Lung microvascular endothelial cell (primary cell): Measurements from ENCODE around the gene TULP1. TPM values are rescaled to one million over a fixed set of nuclear protein-coding genes. Genes with fewer than 3 reads are reported as not detected.
"Not testable (repeated sequence)": the region's sequence is repeated elsewhere in the genome, so short reads cannot be mapped to it uniquely, and the experiment has no call there.

Source experiments
- DNase-seq, 2 donors: peaks; one replicate each; pipeline versions ENCODE4 v3.0.0 to v3.0.0-alpha.2; 2010; ENCODE audit warnings: low read depth in 2 of 2
- total RNA-seq: library from RNA; depleted of rRNA; stranded (reverse); fragments of >200 nt; gene quantifications from 2 replicates; pipeline ENCODE4 v1.2.1, GENCODE V29; 2014

TULP1 gene
- total RNA-seq, 1 donor from 2014 or later: not detected

DNA sequence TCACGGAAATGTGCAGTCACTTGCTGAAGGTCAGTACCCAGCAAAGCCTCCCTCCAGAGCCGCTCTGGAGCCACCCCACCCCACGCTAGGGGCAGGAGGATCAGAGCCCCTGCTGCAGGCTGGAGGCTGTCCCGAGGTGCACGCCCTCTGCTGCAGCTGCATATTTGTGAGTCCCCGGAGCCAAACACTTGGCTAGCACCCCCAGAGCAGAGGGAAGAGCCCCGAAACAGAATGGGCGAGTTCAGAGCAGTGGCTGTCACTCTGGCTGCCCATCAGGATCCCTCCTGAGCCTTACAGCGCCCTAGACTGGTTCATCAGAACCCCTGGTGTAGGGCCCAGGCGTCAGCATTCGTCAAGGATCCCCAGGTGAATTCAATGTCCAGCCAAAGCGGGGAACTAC, 9.5 kb upstream of the TULP1 start:
- no peak for DNase-seq

DNA sequence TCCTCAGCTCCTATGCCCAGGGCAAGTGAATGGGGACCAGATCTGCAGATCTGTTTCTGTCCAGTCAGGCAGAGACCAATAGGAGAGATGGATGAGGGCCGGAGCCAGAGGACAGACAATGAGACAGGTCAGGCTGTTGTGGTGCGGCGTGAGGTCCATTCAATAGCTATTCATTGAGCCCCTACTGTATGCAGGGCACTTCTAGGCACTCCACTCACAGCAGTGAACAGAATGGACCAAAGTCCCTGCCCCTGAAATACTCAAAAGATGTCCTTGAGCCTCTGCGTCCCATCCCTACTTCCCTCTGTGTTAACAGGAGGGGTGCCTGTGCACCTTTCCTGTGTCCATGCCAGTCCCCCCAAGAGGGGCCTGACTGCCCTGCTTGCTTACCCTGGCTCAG, 8.5 kb upstream of the TULP1 start:
- no peak for DNase-seq

DNA sequence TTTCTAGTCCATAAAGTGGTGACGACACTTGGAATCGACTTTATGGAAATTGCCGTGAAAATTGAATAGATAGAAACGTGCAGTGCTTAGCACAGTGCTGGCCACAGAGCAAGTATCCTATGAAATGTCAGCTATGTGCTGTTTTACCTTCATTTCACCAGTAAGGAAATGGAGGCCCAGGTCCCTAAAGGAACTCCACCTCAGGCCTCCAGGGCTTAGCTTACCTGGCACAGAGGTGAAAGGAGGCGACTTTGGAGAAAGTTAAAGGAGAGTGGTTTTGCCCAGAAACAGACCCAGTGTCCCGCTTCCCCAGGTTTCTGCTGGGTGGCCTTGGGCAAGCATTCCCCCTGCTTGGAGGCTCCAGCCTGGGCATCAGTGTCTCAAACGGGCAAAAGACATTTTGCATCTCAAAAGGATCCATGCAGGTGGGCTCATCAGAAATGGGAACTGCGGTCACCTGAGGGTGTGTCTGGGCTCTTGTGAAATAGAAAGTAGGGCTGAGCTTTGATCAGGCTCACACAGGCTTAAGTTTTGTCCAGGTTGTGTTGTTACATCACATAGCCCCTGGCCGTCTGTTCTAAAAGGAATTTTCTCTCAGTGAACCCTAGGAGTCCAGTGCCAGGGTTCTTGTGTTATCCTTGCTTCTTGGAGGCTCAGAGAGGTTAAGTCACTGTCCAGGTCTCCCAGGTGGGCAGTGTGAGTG, 6.8 kb upstream of the TULP1 start:
- DNase-seq: no peak

DNA sequence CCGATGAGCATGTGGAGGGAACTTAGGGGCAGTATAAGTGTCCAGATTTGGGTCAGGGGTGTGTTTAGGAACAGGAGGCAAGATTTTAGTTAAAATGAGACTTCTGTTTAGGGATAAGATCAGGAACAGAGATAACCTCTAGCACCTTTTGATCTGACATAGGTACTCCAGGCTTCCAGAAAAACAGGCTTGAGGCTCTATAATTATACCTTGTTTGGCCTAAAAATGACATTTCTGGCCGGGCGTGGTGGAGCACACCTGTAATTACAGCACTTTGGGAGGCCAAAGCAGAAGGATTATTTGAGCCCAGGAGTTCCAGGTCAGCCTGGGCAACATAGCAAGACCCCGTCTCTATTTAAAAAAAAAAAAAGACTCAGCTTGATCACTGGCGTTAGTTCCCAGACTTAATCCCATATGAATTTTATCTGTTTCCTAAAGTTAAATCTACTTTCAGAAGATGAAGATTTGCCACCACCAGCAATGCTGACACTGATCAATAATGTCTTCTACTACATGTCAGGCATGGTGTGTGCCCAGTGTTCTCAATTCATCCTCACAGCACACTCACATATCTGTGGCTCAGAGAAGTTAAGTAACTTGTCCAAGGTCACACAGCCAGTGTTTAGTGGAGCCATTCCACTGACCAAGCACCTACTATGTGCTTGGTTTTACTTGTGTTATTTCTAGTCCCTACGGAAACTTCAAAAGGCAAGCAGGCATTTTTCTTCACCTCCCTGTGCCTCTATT, 6.0 kb upstream of the TULP1 start:
- DNase-seq: no peak

DNA sequence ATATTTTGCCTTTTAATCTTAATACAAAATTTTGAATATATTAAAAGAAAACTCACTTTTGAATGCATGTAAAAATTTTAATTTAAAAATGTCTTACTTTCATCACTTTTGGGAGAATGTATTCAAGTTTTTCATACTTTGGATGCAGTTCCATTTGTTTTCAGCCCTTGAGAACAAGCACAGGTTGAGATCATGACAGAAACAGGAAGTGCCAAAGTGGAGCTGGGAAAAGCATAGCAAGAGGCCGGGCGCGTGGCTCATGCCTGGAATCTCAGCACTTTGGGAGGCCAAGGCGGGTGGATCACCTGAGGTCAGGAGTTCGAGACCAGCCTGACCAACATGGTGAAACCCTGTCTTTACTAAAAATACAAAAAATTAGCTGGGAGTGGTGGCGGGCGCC, 5.3 kb upstream of the TULP1 start:
- peak in 1 of 2 donors; percentile 22 for DNase-seq

DNA sequence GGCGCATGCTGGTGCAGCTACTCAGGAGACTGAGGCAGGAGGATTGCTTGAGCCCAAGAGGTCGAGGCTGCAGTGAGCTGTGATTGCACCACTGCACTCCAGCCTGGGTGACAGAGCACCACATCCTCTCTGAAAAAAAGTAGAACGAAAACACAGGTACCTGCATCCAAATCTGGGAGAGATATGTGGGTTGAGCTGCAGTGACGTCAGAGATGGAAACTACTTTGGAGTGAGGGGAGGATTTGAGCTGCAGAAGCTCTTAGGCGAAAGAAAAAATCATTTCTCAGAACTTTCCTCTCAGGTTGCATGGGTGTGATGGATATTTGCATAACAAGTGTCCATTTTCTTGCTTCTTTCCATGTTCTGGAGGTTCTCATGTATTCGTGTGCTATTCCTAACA, 4.0 kb upstream of the TULP1 start:
- no peak for DNase-seq

DNA sequence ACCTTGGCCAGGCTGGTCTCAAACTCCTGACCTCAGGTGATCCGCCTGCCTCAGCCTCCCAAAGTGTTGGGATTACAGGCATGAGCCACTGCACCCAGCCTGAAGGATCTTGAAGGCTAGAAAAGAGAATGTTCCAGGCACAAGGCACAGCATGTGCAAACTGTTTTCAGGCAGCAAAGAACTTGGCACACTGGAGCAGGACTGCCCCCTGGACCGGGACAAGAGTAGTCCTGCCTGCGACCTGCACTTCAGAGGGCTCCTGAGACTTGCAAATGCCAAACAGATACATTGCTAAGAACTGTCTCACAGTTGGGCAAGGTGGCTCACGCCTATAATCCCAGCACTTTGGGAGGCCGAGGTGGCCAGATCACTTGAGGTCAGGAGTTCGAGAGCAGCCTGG, 3.2 kb upstream of the TULP1 start:
- not testable (repeated sequence) for DNase-seq

DNA sequence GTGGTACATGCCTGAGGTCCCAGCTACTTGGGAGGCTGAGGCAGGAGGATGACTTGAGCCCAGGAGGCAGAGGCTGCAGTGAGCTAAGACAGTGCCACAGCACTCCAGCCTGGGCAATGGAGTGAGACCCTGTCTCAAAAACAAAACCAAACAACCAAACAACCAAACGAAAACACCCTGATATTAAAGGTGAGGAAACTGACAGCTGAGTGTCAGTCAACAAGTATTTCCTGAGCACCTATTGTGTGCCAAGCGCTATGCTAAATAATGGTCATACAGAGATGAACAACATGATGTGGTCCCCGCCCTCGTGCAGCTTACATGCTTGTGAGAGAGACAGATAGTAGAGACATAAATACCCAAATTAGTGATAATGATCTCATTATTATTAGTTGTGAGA, 1.9 kb upstream of the TULP1 start:
- no peak for DNase-seq

DNA sequence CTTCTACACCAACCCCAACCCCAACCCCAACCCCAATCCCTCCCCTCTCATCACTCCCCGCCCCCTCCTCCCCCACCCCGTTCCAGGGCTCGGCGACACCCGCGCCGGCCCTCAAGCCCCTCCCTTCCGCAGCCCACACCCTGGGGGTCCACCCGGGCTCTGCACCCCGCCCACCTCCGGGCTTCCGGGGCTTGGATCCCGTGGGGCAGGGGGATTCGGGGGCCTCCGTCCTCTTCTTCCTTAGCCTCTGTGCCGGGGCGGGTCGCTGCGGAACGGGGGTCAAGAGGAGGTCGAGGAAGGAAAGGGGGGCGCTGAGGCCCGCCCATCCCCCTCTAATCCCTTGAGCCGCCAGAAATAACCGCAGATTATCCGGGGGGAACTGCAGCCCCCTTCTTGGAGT, 690 bp downstream of the TULP1 start:
- no peak for DNase-seq

DNA sequence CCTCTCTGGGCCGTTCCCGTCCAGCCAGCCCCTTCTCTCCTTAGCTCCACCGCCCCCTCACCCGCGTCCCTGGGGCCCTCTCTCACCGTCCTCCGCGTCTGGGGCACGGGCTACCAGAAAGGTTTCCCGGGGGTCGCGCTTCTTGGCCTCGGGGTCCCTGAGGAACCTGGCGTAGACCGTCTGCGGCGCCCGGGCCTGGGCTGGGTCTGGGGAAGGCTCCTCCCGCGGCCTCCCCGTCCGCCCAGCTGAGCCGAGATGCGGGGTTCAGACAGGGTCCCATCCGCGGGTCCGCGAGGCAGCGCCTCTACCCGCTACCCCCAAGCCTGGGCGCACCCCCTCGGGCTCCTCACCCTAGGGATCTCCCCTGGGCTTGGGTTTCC, 1.1 kb downstream of the TULP1 start:
- no peak for DNase-seq

DNA sequence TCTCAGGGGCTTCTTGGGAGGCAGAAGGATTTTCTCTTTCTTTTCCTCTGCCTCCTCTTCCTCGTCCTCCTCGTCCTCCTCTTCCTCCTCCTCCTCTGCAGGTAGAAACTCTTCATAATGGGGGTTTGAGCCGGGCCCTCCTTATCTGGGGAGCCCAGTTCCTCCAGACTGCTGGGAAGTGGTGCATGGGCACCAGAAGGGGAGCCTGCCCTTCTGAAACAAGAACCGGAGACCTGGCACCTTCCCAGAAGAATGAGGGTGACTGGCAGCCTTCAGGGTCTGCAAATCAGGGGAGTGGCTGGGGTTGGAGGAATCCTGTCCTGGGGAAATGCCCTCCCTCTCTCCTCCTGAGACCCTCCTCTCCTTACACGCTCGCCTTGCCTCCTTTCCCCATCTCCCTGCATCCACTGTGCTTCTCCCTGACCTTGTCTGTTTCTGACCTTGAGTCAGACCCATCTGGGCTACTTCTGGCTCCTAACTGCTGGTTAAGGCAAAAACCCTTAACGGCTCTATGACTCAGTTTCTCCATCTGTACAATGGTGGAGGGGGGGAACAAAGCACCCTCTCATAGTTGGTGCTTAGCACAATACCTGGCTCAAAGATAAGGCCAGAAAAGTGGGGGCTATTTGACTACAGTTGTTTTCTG, 1.7 kb downstream of the TULP1 start:
- DNase-seq: no peak

DNA sequence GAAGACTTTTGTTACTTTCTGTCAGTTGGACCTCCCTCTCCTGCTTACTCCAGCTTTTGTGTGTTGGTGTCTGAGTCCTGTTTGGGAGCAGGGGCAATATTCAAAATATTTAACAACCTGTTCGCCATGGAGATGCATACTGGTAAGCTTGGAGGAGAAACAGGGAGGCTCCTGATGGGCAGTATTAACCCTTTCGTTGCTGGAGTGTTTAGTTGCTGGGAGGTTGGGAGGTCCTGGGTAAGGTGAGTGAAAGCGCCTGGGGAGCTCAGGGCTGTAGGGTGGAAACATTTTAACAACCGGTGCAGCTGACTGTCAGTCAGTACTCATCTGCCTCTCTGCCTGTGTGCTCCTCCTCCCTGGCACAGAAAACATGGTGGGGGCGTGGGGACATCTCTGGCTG, 4.2 kb downstream of the TULP1 start:
- DNase-seq: no peak

DNA sequence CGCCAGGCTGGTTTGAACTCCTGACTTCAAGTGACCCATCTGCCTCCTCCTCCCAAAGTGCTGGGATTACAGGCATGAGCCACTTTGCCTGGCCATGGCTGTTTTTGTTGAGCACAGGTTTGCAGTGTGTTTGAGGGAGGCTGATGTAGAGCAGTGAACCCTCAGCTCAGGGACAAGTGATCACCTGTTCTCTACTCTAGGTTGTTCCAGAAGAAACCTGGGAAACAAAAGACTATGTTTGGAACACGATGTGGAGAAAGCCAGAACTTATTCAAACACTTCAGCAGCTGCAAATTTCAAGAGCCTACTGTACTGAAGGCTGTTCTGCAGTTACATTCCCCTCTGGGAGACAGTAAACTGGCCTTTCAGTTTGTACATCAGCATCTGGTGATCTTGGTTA, 4.7 kb downstream of the TULP1 start:
- no peak for DNase-seq

DNA sequence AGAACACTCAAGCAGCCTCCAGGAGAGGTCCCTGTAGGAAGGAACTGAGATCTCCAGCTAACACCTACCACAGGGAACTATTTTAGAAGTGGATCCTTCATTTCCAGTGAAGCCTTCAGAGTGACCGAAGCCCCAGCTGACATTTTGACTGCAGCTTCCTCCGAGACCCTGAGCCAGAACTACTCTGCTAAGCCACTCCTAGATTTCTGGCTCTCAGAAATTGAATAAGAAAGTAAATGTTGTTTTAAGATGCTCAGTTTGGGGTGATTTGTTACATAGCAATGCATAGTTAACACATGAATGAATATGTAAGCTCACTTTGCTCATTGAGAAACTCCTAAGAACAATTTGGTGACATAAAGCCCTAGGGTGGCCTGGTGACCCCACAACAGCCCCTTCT, 5.5 kb downstream of the TULP1 start:
- DNase-seq: no peak

DNA sequence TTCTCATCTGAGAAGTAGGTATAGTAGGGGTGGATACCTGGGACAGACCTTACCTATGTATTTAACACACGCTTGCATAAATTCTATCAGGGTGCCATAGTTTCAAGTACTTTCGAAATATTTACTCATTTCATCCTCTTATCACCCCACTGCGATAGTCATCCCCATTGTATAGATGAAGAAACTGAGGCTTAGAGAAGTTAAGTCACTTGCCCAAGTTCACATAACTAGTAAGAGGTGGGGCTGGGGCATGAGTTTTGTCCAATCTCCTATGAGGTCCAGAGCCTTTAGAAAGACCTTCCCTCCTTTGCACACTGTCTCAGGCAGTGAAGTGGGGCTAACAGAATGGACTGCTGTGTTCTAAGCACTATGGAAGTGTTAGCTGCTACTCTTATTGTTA, 6.2 kb downstream of the TULP1 start:
- DNase-seq: no peak

DNA sequence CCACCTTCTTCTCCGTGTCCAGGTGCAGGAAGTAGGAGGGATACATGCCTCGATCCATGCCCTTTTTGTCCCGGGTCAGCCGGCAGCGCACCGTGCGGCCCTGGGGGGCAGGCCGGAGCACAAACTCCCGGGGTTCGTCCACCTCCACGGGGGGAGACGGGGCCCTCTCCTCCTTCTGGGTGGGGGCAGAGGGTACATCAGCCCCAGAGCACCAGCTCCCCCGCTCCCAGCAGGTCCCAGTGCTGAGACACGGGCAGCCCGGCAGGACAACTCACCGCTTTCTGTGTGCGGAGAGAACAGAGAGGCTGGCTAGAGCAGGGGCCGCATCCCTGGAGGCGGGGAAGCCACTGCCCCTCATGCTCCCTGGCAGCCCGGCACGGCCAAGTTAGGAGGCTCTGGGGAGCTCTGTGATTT, 6.7 kb downstream of the TULP1 start:
- no peak for DNase-seq

DNA sequence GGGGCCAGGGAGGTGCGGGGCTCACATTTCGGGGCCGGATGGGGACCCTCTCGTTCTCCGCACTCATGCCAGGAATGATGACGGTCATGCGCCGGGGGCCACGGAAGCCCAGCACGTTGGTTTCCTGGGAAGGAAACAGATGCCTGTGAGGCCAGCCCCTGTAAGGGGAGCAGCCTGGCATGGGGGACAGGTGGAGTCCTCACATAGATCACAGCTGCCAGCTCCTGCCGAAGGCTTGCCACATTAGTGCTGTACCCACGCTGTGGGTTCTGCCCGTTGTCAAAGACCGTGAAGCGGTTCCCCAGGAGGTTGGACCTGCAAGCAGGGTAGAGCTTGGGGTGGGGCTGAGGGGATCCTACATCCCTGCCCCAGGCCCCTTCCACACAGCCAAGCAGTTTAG, 9.2 kb downstream of the TULP1 start:
- no peak for DNase-seq

DNA sequence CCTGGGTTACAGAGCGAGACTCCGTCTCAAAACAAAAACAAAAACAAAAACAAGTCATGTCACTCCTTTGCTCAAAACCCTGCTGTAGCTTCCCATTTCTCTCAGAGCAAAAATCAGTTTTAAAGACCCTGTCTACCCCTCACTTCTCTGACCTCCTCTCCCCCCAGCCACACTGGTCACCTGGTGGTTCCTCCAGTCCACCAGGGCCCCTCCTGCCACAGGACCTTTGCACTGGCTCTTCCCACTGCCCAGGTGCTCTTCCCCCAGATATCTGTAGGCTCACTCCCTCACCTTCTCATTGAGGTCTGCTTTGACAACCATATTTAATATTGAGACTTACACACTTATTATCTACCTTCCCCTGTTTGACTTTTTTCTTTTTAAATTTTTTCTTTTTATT, 10.9 kb downstream of the TULP1 start:
- DNase-seq: no peak

DNA sequence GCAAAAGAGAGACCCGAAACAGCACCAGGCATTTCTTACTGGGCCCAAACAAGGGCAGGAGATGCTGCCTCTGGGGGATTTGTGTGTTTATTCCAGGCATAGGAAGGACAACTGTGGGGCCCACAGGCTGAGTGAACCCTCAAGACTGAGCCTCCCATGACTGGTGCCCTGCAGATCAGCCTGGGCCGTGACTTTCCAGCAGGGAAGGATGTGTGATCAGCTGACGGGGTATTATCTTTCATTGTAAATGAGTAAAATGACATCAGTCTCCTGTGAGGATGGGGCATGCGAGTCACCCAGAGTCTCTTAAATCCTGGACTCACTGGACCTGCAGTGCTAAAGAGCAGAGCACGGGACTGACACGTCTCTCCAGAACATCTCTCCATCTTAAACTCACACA, 11.9 kb downstream of the TULP1 start:
- DNase-seq: peak; percentile 17 to 28

DNA sequence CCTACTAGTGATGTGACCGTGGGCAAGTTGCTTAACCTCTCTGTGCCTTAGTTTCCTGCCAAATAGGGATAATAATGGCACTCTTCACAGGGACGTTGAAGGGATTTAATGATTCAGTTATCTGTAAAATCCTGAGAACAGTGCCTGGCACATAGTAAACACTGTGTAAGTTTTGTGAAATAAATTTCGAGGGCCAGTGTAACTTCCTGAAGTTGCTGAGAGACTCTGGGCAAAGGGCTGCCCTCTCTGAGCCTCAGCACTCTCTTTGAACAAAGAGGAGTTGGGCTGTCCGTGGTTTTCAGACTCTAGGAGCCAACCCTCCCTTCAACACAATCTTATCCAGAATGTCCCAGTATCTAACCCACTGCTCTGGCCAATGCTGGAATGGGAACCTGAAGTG, 13.3 kb downstream of the TULP1 start:
- no peak for DNase-seq

DNA sequence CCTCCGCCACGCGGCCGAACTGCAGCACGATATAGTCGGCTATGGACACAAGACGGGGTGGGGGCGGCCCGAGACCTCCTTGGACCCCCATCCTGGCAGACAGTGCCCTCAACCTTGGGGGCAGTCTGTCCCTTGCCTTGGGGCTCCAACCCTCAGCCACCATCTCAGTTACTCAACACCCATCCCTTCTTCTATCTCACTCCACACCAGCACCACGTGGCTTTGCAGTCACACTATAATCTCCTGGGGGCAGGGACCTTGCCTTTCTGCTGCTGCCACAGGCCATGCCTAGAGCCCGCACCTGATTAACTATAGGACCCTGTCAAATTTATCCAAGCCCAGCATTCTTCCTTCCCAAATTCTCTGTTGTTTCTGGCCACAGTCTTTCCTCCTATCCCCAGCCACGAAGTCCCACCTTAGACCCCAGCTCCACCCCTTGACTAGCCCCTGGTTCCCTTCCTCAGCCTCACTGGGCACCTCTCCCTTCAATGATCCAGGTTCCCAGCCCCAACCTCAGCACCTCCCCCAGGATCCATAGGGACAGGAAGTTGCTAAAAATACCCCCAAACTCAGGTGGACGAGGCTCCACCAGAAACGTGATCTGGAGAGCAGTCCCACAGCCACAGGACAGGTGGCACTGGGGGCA, 14.2 kb downstream of the TULP1 start:
- no peak for DNase-seq
